K562 treated with DMSO at 1 percent for 48 hours (cell line): Measurements from ENCODE around the gene MXRA5. TPM values are rescaled to one million over a fixed set of nuclear protein-coding genes. Genes with fewer than 3 reads are reported as not detected.

Source experiments
- total RNA-seq: library from RNA; unstranded; fragments of 300-600 nt; gene quantifications from 2 replicates; pipeline ENCODE4 v1.2.3, GENCODE V29; 2022; ENCODE audit warnings: low replicate concordance; ENCODE audit errors: extremely low read depth

Gene MXRA5, protein sequence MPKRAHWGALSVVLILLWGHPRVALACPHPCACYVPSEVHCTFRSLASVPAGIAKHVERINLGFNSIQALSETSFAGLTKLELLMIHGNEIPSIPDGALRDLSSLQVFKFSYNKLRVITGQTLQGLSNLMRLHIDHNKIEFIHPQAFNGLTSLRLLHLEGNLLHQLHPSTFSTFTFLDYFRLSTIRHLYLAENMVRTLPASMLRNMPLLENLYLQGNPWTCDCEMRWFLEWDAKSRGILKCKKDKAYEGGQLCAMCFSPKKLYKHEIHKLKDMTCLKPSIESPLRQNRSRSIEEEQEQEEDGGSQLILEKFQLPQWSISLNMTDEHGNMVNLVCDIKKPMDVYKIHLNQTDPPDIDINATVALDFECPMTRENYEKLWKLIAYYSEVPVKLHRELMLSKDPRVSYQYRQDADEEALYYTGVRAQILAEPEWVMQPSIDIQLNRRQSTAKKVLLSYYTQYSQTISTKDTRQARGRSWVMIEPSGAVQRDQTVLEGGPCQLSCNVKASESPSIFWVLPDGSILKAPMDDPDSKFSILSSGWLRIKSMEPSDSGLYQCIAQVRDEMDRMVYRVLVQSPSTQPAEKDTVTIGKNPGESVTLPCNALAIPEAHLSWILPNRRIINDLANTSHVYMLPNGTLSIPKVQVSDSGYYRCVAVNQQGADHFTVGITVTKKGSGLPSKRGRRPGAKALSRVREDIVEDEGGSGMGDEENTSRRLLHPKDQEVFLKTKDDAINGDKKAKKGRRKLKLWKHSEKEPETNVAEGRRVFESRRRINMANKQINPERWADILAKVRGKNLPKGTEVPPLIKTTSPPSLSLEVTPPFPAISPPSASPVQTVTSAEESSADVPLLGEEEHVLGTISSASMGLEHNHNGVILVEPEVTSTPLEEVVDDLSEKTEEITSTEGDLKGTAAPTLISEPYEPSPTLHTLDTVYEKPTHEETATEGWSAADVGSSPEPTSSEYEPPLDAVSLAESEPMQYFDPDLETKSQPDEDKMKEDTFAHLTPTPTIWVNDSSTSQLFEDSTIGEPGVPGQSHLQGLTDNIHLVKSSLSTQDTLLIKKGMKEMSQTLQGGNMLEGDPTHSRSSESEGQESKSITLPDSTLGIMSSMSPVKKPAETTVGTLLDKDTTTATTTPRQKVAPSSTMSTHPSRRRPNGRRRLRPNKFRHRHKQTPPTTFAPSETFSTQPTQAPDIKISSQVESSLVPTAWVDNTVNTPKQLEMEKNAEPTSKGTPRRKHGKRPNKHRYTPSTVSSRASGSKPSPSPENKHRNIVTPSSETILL (N-terminal part only)
- not detected in 2 replicates for total RNA-seq

DNA sequence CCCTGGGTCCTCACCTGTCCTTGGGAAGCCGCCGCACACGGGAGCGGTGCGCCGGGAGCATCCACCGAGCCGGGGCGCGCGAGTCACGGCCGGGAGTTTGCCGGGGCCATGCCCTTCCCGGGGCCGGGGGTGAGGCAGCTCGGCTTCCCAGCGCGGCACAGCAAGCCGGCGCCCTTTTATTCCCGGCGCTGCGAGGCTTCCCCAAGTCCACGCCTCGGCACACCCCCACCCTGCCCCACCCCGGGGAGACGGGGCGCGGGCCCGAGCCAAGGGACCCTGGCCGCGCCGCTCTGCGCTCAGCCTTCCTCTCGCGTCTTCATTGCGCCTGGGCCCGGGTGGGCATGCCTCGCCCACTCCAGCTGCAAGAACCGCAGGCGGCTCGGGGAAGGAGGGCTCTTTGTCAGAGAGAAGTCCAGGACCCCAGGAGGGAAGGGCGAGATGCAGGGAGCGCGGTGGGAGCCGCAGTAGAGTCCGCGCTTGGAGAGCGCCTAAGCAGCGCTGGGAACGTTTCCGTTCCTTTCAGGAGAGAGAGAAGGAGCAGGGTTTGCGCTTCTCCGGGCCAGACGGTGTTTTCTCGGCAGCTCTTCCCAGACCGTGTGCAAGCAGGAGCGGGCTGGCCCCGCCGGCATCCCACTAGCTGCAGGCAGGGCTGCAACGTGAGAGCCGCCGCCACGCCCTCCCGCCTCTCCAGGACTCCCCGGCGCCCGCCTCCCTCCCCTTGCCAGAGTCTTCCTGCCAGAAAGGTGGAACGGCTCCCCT lies at the start of gene MXRA5:
Gene MXRA5, minus strand, starts transcription at position 152 of the 759 bp plus-strand sequence. CDS start 2,819 bp downstream, outside the sequence.

